Islet of Langerhans (tissue), 1 donor: ENCODE data around the gene PRICKLE3.
A peak's percentile ranks its signal among the peaks of the same experiment; 100 is the strongest.

Experiments used
- FAIRE-seq: peaks from one replicate; lab custom pipeline; 2011; peaks lifted over from hg19 to GRCh38; lab: Jason Lieb, UNC

PRICKLE3 gene

GRCh38 chrX:49206543-49206942 is 20.4 kb upstream of the PRICKLE3 start:
- no peak for FAIRE-seq

DNA sequence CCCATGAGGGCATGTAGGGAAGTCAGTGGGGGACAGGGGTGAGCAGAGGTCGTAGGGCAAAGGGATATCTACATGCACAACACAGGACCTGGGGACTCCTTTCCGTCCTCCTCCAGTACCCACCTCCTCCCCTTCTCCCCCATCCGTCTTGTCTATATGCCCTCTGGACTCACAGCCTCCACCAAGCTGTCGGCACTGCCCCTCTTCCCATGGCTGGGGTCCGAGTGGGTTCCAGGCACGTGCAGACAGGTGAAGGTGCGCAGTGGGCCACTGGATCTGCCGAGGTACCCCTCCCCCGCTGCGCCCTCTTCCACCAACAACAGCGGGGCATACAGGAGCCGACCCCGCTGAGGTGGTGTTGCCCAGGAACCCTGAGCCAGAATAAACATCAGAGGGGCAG is 19.3 kb upstream of the PRICKLE3 start:
- no peak for FAIRE-seq

DNA sequence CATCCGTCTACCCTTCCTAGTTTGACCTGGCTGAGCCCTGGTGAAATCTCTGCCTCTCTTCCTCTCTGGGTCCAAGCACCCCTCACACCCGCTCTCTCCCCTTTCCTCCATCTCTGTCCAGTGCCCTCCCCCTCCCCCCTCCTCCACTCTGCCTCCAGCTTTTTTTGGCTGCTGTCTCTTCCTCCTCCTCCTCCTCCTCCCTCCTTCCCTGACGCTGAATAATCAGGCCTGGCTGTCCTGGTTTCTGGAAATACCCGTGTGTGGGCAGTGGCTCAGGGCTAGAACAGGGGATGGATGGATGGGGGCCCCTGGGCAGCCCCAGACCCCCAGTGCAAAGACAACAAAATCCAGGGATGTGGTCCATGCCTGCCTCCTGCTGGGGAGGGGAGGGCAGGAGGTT is 18.5 kb upstream of the PRICKLE3 start:
- FAIRE-seq = no peak

DNA sequence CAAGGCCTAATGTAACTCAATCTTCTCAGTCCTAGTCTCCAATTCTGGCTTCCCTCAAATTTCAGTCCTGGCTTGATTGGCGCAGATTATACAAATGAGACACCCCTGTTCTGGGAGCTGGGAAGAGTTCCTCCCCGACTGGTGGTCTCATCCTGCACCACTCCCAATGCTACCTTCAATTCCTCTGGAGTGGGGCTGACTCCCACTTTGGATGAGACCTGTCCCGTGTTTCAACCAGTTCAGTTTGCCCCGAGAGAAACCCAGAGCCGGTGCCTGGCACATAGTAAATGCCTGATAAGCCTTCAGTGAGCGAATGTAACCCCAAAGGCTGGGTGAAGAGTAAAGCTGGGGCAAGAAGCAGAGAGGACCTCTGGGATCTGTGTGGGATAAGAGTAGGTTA is 17.8 kb upstream of the PRICKLE3 start:
- FAIRE-seq = no peak

GRCh38 chrX:49203536-49203935 is 17.4 kb upstream of the PRICKLE3 start:
- FAIRE-seq = no peak

DNA sequence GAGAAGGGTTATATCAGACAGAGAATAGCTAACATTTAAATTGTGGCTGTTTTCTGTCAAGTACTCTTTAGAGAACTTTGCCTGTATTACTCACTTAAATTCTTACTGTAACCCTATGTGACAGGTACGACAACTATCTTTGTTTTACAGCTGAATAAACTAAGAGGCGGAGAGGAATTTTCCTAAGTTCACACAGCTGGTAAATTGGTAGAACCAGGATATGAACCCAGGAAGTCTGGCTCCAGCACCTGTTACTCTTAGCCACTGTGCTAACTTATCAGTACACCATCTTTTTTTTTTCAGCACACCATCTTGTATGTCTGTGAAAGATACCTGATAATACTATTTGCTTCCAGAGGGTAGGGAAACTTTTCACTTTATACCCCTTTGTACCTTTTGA is 15.8 kb upstream of the PRICKLE3 start:
- FAIRE-seq = no peak

GRCh38 chrX:49199906-49200771 is 14.0 kb upstream of the PRICKLE3 start, which contains the start of gene SYP:
Gene SYP (minus strand): TSS chrX:49200193. CDS start chrX:49200186, 7 bp downstream.
- FAIRE-seq = no peak

DNA sequence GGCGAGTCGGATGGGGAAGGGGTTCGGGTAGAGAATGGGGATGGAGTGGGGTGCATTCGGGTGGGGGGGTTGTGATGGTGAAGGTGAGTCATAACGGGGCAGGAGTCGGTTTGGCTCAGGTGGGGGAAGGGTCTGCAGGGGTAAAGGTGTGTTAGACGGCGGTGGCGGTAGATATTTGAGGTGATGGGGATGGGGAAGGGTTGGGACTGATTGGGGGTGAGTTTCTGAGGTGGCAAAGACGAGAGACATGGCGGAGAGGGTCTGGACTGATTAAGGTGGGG is 13.1 kb upstream of the PRICKLE3 start:
- no peak for FAIRE-seq

- no peak for FAIRE-seq
Observed at GRCh38 chrX:49198540-49199314, 12.6 kb upstream of the PRICKLE3 start.

DNA sequence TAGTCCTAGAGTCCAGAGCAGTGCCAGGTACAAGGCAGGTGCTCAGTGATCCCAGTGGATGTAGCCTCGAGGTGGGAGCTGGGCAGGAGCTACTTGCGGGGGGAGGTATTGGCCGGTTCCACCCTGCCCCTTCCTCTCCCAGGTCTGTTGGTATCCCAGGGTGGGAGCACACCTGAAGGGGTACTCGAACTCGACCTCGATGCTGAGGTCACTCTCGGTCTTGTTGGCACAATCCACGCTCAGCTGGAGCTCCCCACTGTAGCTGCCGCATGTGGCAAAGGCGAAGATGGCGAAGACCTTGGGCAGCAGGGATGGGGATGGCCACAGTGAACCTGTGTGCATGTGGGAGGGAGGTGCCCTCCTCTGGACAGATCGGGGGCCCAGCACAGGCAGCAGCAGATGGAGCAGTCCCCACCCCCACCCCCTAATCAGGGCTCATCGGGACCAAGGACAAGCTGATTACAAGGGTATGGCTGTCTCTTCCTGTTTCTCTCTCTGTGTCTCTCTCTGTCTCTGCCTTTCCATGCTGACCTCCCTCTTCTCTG is 11.4 kb upstream of the PRICKLE3 start:
- no peak for FAIRE-seq

DNA sequence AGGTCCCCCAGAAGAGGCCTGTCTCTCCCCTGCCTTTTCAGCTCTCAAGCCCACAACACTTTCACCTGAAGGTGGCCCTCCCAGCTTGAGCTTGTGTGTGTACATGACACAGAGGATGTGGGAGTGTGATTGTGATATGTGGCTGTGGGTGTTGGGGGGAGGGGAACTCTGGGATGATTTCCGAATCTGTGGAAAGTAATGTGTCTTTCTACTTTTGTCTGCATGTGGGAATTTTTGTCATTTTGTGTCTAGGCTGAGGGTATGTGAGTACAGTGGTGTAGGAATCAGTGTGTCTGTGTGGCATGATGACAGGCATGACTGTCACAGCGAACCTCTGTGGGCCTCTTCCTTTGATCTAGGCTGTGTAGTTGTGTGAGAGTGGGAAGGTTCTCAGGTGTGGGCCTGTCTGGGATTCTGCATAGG is 7.4 kb upstream of the PRICKLE3 start:
- no peak for FAIRE-seq

DNA sequence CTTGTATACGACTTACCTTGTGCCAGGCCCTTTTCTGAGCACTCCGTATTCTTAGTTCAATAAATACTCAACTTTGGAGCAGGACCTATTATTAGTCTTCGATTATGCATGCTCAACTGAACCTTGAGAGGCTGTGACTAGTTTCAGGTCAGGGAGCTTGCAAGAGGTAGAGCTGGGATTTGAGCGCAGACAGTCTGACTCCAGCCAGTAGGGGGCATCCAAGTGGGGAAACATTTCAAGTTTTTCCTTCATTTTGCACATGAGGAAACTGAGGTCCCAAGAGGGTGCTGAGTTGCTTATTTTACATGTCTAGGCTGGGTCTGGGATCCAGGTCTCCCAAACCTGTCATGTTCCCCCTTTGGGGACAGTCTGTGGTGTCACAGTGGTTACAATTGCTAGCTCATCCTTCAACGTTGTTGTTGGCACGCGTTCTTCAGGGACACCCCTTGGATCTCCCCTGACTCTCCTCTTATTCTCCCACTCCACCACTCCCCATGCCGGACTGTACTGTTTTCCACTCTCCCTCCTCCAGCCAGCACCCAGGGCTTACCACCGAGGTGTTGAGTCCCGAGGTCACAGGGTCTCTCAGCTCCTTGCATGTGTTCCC is 6.7 kb upstream of the PRICKLE3 start:
- peak; percentile 94 for FAIRE-seq

- FAIRE-seq = no peak
Observed at GRCh38 chrX:49191574-49192011, 5.4 kb upstream of the PRICKLE3 start.

DNA sequence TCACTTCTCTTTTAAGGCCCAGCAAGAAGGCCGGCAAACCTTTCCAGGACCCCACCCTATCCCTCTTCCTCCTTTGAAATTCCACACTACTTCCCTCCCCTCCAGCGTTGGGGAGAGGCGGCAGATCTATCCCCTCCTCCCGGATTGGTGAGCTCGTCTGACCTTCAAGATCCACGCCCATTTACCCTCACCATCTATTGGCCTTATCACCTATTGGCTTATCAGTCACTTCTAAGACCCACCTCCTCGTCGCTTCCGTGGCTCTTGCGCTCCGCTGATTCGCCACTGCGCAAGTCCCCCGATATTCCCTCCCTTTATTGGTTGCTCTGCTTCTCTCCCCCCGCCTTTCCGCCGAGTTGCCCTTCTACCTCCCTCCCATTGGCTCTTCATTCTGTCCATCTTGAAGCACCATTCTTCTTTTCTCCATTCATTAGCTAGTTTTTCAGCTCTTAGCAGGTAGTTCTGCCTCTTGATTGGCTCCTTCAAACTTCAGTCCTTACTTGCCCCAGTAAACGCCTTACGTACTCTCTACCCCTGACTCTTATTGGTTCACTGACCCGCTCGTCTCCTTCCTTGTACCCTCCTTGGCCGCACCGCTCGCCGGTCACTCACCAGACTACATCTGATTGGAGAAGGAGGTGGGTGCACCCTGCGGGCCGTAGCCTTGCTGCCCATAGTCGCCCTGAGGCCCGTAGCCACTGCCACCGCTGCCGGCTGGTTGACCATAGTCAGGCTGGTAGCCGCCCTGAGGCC is 4.8 kb upstream of the PRICKLE3 start:
- peak; percentile 100 for FAIRE-seq

GRCh38 chrX:49189606-49190005 is 3.4 kb upstream of the PRICKLE3 start:
- no peak for FAIRE-seq

GRCh38 chrX:49188468-49189076 is 2.4 kb upstream of the PRICKLE3 start:
- no peak for FAIRE-seq

- no peak for FAIRE-seq
Observed at GRCh38 chrX:49187526-49187925, 1.4 kb upstream of the PRICKLE3 start.

GRCh38 chrX:49187028-49187394 is 838 bp upstream of the PRICKLE3 start:
- FAIRE-seq = no peak

DNA sequence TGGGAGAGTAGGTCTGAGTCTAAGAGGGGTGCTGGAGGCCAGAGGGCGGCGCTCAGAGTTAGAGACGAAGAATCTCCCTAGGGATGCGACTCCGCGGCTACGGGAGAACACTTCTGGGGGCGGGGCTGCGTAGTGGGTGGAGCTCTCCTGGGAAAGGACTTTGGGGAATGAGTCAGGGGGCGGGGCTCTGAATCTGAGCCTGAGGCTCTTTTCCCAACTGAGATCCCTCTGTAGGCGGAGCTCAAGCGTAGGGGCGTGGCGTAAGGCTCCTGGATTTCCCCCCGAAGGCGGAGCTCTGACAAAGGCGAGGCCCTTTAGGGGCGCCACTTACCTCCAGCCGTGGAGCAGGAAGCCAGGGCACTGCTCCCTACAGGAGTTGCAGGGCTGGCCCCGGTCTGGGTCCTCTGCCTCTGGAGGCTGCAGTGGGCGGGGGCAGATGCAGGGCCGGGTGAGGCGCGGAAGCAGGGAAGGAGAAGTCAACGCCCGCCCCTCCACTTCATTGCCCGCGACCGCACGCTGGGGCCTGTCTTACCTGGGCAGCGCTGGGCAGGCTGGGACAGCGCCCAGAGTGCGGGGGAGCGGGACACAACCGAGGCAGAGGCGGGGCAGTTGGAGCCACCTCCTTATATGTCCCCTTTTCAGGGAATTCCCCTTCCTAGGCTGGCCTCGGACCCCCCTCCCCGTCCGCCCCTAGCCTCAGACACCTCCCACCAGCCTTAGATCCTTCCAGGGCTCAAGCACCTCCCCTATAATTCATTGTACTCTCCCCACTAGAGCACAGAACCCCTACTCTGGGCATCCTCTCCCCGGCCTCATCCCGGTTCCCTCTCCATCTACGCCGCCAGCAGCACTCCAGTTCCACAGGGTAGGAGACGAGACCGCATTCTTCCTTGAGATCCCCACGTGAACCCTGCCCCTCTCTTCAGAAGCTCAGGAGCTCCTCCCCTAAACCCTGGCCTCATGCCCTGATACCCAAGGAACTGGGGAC is 1.6 kb downstream of the PRICKLE3 start:
- FAIRE-seq = no peak

- FAIRE-seq = no peak
Observed at GRCh38 chrX:49183701-49184281, 2.4 kb downstream of the PRICKLE3 start.
